GM18505 (cell line): ENCODE results near the gene NTN1.

ENCODE experiments used
- ATAC-seq: cut with Tn5 transposase; IDR thresholded peaks from one replicate; pipeline ENCODE4 v1.9.1; 2021; ENCODE audit not compliant: unreplicated experiment
- POLR2A ChIP-seq: IDR thresholded peaks from 4 replicates; pipeline ENCODE4 v1.6.1; 2011; ENCODE audit warnings: borderline replicate concordance; ENCODE audit not compliant: insufficient read depth, insufficient read length; ENCODE audit errors: extremely low read depth

NTN1 gene

DNA sequence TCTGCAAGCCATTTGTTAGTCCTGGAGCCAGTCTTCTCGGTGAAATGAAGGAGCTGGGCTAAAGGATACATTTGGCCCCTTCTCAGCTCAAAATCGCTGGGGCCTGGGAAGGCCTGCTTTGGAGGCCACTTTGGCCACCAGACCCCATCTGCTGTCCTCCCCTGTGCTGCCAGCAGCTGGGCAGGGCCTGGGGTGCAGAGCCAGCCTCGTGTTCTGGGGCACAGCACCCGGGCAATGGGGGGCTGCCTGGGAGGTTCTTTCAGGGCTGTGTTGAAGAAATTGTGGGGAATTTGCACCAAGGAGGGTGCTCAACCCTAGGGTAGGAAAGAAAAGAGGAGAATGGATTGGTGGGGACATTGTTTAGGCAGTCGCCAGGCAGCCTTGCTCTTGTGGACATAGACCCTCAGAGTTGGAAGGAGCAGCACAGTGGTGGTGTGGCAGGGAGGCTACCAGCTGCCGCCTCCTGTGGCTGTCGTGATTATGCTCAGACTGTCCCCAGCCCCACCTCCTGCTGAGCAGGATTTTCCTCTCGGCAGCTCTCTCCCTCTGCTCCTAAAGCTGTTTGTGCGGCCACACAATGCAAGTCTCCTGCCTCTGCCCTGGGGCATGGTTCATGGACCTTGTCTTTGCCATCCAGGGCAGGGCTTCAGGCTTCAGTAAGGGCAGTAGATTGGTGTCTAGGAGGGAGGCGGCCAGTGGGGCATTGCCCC lies 174.8 kb downstream of the NTN1 start:
- no peak for TF ChIP-seq POLR2A
- ATAC-seq = no peak

DNA sequence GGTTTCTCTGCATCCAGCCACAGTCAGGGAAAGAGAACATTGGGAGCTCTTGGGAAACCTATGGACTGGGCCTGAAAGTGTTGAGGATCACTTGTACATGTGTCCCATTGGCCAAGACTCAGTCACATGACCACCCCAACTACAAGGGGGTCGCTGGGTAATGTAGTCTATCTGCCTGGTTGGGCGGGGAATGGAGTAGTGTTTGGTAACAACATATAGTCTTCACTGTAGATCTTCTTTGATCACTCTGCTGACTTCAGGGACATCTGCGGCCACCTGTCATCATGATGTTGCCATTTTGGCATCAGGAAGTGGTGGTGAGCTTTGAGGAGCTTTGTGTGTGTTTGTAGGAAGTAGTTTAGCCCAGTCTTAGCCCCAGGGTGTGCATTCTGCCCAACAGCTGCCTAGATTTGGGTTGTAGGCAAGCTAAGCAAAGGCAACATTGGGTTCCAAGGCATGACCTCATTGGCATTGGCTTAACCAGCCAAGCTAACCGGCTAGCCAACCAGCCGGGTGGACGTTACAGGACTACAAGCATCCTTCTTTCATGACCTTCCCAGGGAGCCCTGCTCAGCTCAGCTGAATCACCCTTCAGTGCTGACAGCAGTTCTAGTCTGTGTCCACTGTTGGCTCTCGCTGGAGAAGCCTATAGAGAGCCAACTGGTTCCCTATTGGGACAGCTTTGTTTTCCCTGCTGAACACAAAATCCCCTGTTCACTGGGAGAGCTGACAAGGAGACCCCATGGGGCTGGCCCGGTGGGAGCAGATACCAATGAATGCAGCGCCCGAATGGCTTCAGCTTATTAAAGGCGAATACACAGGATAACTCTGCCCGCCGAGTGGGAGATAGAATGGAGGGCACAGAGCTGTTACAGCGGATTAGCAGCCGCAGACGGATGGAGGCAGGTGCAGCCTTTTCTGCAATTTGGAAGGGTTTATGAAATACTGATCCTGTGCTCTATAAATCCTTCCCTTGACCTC lies 178.6 kb downstream of the NTN1 start:
- TF ChIP-seq POLR2A = no peak
- no peak for ATAC-seq

DNA sequence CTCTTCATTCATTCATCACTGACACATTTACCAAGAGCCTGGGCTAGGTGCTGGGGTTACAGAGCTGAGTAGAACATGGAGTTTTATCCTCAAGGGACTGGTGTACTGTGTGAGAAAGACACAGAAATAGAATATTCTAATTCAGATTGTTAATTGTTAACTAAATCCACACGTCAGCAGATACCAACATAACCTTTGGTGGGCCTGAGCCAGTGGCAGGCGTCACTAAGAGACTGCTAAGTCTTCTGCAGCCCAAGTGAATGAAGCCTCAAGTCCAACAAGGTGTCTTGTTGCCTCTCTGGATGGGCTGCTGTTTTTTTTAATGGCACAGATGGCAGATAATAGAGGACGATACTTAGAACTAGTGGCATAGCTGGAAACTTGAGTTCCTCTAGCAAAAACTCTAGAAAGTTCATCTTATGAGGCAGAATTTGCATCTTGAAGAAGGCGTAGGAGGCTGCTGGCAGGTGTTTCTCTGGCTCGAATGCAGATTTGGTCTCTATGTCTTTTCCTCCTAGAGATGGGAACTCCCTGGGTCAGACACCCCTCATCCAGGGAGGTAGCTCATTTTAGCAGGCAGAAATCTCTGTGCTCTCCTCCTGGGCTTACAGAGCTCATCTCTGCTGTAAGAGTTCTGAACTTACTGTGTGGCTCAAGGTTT lies 179.5 kb downstream of the NTN1 start:
- ATAC-seq = no peak
- TF ChIP-seq POLR2A = no peak

DNA sequence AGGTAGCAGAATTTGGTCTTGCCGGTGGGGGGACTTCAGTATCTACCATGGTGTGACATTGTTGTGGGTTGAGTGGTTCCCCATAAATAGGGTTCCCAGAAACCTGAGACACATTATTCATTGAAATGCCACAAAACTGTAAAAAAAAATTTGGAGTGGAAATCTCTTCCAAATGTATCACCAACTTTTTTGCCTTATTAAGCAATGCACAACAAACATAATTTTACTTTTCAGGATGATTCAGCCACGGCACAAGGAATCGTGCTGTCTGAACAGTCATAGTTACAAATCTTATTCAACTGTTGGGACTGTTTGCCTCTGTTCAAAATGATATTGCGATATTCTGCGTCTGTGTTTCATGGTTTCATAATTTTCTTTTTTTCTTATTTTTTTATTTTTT lies 181.2 kb downstream of the NTN1 start:
- no peak for ATAC-seq
- TF ChIP-seq POLR2A = no peak

DNA sequence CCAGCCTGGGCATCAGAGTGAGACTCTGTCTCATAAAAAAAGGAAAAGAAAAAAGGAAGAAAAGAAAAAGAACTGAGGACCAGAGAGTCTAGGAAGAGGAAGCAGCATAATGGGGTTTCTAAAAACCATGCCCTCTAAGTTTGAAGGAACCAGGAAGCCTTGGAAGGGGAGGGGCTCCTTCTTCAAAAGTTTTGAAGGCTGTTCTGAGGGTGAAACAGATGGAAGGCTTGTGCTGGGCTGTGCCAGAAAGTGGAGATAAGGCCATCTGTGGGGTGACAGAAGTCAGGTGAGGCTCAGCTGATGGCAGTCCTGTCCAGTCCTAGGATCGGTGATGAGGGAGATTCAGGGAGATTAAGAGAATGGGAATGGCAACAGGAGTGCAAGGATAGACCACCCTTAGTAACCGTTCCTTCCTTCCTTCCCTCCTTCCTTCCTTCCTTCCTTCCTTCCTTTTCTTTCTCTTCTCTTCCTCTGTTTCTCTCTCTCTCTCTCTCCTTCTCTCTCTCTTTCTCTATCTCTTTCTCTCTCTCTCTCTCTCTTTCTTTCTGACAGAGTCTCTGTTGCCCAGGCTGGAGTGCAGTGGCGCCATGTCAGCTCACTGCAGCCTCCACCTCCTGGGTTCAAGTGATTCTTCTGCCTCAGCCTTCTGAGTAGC lies 182.6 kb downstream of the NTN1 start:
- no peak for TF ChIP-seq POLR2A
- no peak for ATAC-seq

DNA sequence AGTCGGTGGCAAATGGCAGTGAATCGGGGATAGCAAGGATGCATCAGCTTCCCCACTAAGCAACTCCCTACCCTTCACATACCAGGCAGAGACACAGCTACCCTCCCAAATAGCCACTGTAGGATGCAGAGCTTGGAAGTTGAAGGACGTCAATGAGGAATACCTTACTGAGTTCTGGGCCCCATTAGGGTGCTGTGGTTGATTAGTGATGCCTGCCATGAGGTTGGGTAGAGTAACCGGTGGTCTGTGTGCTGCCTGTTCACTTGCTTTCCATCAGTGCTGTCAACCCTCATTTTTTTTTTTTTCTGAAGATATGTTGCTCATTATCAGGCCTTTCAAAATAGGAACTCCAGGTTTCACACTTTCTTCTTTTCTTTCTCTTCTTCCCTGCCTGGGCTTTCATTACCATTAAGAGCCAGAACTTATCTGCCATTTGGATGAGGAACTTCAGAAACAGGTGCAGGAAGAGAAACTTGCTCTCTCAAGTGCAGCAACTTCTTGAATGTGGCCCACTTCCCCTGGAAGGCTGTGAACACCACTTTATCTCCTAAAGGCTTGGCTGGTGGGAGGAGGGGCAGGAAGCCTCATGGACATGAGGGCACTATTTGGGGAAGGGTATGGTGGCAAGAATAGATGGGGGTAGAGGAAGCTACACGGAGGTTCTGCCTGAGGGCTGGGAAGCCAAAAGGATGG lies 183.5 kb downstream of the NTN1 start:
- TF ChIP-seq POLR2A = no peak
- ATAC-seq = no peak

DNA sequence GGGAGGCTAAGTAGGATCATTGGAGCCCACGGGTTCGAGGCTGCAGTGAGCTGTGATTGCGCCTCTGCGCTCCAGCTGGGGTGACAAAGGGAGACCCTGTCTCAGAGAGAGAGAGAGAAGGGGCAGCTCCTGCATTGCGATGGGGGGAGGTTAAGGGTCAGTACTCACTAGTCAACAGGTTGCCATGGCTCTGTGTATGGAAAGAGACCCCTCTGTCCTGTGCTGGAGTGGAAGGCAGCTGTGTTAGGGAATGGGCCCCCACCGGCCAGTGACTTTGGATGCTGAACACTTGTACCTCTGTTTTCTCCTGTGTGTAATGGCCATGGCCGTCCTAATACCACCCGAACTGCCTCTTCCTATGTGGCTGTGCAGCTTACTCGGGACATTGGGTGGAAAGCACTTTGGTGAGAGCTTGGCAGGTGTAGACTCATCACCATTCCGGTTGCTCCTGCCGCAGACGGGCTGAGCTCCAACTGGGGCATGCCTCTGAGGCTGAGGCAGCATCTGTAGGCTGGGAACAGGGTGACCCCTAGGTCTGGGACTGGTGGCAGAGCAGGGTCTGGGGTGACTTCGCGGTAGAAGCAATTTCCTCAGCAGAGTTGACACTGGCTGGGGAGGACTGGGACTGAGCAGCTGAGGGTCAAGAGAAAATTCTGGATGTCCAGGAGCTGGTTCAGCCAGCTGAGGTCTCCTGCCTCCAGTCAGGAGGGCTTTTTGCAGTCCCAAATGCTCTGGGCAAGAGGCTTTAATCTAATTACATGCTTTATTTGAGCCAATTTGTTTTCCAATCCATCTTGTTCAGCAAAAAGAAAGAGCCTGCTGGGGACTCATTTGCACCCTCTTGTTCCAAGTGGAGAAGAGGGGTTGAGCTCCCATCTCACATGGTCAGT lies 184.5 kb downstream of the NTN1 start:
- no peak for ATAC-seq
- no peak for TF ChIP-seq POLR2A

DNA sequence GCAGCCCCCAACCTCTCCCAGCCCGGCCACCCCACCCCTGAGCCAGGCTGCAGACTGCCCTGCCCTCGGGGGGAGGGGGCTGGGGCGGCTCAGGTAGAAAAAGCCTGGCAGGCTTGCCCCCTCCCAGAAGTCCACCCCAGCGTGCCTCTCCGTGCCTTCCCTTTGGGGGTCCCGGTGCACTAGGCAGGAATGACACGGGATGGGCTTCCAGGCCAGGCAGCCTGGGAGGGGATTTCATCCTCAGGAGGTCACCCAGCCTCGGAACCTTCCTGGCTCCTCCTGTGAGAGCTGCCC lies 185.0 kb downstream of the NTN1 start:
- ATAC-seq = no peak

DNA sequence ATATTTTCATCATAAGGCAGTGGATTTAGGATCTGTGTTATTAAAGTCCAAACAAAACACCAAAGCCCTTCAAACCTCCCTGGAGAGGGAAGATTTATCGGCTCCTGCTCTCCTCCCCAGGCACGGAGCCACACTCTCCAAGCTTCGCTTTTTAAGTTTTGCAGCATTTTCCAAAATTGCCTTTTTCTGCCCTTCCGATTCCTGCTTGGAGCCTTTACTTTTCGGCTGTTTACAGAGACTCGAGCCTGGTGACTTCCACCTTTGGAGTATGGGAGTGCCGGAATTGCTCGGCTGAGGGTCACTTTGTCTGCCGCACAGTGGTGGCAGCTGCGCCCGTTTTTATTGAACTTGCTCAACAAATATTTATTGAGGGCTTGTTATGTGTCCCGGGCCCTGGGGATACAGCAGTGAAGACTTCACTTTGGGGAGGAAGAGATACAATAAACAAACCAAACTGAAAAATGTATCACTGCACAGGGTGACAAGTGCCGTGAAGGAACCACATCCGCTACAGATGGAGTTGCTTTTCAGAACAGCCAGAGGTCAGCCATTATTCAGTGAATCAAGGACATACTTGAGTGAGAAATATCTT lies 185.5 kb downstream of the NTN1 start:
- ATAC-seq = no peak
- TF ChIP-seq POLR2A = no peak

More for the DNA sequence above, 185.0 kb downstream of the NTN1 start:
- no peak for TF ChIP-seq POLR2A

DNA sequence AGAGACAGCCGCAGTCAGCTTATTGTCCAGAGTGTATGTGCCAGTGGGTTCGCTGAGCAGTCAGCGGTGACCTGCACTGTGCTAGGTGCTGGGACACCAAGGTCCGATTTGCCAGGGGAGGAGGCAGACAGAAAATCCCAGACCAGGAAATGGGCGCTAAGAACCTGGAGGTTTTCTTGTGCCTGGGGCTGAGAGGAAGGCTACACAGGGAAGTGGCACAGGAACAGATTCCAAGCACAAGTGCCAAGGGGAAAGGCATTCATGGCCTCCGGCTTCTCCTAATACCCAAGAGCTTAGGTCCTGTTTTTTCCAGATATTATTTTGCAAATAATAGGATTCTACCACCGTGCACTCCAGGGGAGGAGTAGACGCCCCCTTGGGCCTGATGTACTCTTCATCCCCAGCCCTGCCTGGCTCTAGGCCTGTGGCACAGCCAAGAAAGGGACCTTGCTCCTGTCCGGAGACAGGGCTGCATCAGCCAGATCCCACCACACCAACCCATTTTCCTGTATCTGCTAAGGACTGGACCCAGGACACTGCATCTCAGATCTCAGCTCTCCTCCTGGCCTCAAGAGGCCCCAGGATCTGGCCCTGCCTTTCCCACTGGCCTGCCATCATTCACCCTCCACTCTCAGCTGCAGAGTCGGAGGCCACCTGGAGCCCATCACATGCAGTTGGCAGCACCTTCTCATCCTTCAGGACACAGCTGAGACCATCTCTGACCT lies 187.2 kb downstream of the NTN1 start:
- no peak for TF ChIP-seq POLR2A

DNA sequence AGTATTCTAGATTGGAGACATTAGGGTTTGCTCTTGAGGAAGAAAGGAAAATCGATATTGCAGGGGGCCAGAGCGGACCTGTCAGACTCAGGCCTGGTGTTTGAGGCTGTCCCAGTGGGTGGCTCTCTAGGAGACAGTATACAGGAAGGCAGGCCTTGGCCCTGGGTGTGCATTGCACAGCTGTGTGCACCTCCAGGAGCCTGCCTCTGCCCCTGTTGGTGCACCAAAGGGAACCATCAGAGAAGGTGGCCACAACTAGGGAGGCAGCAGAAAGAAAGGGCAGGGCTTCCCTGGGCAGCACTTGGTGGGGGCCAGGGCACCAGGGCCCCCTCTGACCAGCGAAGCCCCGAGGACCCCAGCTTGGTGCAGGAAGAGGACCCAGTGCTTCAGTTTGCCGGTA lies 188.0 kb downstream of the NTN1 start:
- no peak for ATAC-seq
- no peak for TF ChIP-seq POLR2A

More for the DNA sequence above, 187.2 kb downstream of the NTN1 start:
- no peak for ATAC-seq

DNA sequence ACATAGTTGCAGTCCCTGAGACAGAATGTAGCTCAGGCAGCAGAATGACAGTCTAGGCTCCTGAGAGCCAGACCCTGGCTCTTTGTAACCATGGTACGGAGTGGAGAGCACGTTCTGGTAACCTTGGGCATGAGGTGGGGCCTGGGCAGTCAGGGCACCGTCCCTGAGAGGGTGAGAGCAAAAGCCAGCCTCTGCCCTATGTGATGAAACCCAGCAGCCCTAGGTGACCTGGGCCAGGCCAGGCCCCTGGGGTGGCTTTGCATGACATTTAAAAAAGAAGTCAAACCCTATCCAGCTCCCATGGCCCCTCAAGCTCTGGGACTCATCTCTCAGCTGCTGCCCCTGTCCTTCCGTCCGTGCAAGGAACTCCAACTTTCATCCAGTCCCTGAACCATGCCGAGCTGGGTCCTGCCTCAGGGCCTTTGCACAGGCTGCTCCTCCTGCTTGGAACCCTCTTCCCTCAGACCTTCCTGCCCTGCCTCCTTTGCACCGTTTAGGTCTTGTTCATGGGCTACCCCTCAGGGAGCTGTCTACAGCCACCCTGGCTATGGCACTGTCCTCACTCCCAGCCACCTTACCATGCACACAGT lies 188.6 kb downstream of the NTN1 start:
- no peak for ATAC-seq
- no peak for TF ChIP-seq POLR2A
